Measurements from ENCODE around the gene PRSS35.
"Not testable (repeated sequence)": the region's sequence is repeated elsewhere in the genome, so short reads cannot be mapped to it uniquely, and the experiment has no call there.

PRSS35 gene

DNA sequence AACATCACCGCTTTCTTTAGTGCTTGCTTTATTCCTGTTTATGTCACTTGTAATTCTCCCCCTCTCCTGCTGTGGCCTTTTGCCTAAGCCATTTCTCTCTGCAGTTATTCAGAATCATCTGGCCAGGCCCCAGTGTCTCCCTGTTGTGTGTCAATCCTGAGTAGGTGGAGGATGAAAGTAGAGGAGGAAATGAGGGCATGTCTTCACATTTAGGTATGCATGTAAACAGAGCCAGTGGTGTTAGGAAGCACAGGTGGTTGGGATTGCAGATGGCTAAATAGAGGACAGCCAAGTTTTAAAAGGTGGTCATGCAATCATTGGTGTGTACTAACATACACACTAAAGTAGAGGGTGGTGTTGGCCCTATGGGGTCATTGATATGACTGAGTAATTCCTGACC is 5.2 kb downstream of the PRSS35 start:
- TF ChIP-seq CTCF (IDR thresholded peaks at IDR 0.05; ENCODE audit: extremely low read depth, missing control alignments): no peak
- DNase-seq (ENCODE audit: low spot score): no peak

- DNase-seq (ENCODE audit: low spot score): no peak
These were observed 6.6 kb downstream of the PRSS35 start for GRCh38 chr6:83518816-83519480.

DNA sequence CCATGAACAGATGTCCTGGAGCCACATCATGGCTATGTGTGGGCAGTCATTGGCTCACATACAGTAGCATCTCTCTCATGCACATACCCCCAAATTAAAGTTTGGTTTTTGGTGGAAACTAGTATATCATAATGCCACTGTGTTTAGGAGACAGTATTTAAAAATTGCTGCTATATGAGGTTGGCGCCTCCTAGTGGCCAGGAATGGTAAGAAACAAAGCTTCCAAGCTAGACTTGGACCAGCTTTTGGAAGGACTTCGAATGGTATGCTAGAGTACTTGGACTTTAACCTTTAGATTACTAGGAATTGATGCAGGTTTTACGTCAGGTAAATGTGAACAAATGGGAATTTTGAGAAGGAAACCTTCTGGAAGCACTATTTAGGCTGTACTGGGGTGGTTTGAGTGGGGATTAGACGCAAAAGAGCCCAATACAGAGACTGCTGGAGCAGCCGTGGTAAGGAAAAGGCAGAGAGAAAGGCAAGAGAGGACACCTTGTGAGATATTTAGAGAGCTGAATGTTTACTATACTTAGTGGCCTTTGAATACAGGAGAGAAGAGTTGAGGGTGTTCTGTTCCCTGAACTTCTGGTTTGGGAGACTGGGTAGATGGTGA is 23.8 kb downstream of the PRSS35 start:
- TF ChIP-seq CTCF (IDR thresholded peaks at IDR 0.05; ENCODE audit: extremely low read depth, missing control alignments): peak; percentile 92
- DNase-seq (ENCODE audit: low spot score): peak; percentile 37

More at GRCh38 chr6:83518816-83519480, 6.6 kb downstream of the PRSS35 start:
- TF ChIP-seq CTCF (IDR thresholded peaks at IDR 0.05; ENCODE audit: extremely low read depth, missing control alignments): no peak

- TF ChIP-seq CTCF (IDR thresholded peaks at IDR 0.05; ENCODE audit: extremely low read depth, missing control alignments): no peak
- DNase-seq (ENCODE audit: low spot score): no peak
These were observed 24.6 kb downstream of the PRSS35 start for GRCh38 chr6:83536647-83537589.

DNA sequence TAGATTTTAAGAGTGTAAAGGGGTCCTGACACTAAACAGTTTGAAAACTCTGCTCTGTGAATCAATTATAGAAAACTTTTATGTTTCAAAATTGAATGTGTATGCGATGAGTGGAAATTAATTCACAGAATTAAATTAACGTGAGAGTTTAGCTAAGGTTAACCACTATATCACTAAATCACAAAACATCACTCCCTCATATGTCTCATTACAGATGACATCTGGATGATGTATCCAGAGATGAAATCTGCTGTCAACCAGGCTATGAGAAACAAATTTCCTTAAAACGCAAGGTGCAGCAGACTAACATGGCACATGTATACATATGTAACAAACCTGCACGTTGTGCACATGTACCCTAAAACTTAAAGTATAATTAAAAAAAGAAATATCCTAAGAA is 27.3 kb downstream of the PRSS35 start:
- DNase-seq (ENCODE audit: low spot score): no peak
- no peak for TF ChIP-seq CTCF (IDR thresholded peaks at IDR 0.05; ENCODE audit: extremely low read depth, missing control alignments)

GRCh38 chr6:83546636-83547035 is 34.3 kb downstream of the PRSS35 start:
- TF ChIP-seq CTCF (IDR thresholded peaks at IDR 0.05; ENCODE audit: extremely low read depth, missing control alignments): no peak
- DNase-seq (ENCODE audit: low spot score): no peak

DNA sequence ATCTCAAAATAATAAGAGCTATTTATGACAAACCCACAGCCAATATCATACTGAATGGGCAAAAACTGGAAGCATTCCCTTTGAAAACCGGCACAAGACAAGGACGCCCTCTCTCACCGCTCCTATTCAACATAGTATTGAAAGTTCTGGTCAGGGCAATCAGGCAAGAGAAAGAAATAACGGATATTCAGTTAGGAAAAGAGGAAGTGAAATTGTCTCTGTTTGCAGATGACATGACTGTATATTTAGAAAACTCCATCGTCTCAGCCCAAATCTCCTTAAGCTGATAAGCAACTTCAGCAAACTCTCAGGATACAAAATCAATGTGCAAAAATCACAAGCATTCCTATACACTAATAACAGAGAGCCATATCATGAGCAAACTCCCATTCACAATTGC is 38.1 kb downstream of the PRSS35 start:
- not testable (repeated sequence) for DNase-seq (ENCODE audit: low spot score)

DNA sequence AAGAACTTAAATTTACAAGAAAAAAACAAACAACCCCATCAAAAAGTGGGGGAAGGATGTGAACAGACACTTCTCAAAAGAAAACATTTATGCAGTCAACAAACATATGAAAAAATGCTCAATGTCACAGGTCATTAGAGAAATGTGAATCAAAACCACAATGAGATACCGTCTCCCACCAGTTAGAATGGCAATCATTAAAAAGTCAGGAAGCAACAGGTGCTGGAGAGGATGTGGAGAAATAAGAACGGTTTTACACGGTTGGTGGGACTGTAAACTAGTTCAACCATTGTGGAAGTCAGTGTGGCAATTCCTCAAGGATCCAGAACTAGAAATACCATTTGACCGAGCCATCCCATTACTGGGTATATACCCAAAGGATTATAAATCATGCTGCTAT is 39.4 kb downstream of the PRSS35 start:
- not testable (repeated sequence) for DNase-seq (ENCODE audit: low spot score)
